Transverse colon (tissue), 4 donors: Measurements from ENCODE around the gene C19orf53. TPM values are rescaled to one million over a fixed set of nuclear protein-coding genes. Genes with fewer than 3 reads are reported as not detected.

Experiments used
- DNase-seq: peaks from one replicate; pipeline ENCODE4 v3.0.0-alpha.2; 2019
- H3K27ac ChIP-seq, 4 donors: fragments of 200-600 bp; sonication (generic); 2 replicates each; pipeline ENCODE4 v1.5.1; 2016 to 2018; ENCODE audit warnings: inconsistent platforms in 4 of 4
- H3K27me3 ChIP-seq: fragments of 200-600 bp; sonication (generic); 2 replicates; pipeline ENCODE4 v1.5.1; 2017; ENCODE audit warnings: inconsistent platforms
- H3K36me3 ChIP-seq, 4 donors: fragments of 200-600 bp; sonication (generic); 2 replicates each; pipeline ENCODE4 v1.5.1; 2017 to 2019; ENCODE audit warnings: inconsistent platforms in 4 of 4
- H3K4me1 ChIP-seq, 4 donors: fragments of 200-600 bp; sonication (generic); 2 replicates each; pipeline ENCODE4 v1.5.1; 2017 to 2020; ENCODE audit warnings: inconsistent platforms in 4 of 4
- H3K4me3 ChIP-seq, 4 donors: fragments of 200-600 bp; sonication (generic); 1 replicate in 1 of 4; 2 replicates in 3 of 4; pipeline versions ENCODE4 v1.5.1 to v1.6.1; 2017 to 2019; ENCODE audit warnings: inconsistent platforms in 4 of 4
- H3K9me3 ChIP-seq, 2 donors: fragments of 200-600 bp; sonication (generic); 2 replicates each; pipeline ENCODE4 v1.5.1; 2017 to 2019; ENCODE audit warnings: inconsistent platforms in 2 of 2
- EP300 ChIP-seq: sonication (generic); formaldehyde crosslinking; IDR thresholded peaks from one replicate; pipeline ENCODE4 v1.6.1; 2017; ENCODE audit warnings: antibody characterized with exemption, low read depth
- POLR2A ChIP-seq: fragments of 450-650 bp; IDR thresholded peaks from one replicate; pipeline ENCODE4 v1.6.1; 2016; ENCODE audit warnings: antibody characterized with exemption, mild to moderate bottlenecking, moderate library complexity
- POLR2AphosphoS5 ChIP-seq, 3 donors: sonication (generic); formaldehyde crosslinking; IDR thresholded peaks; one replicate each; pipeline ENCODE4 v1.6.1; 2016; ENCODE audit warnings: antibody characterized with exemption in 3 of 3
- WGBS, 2 donors: methylation state at CpG; one replicate each; pipeline ENCODE4 v1.1.5; 2018; ENCODE audit warnings: low coverage in 1 of 2; 5-methylcytosine and 5-hydroxymethylcytosine counted together
- in situ Hi-C, 4 donors: fragments of 200-750 bp; cut with MboI; loops; one replicate each; pipeline versions ENCODE4 v1.15.0 to v1.15.1; 2017; ENCODE audit warnings: low sequenced_read_pairs in 3 of 4, low pct_ligation_motif_present in 1 of 4, low pct_unique_long_range_greater_than_20kb in 1 of 4
- intact Hi-C: fragments of 100-400 bp; cut with DNase I; formaldehyde crosslinking; loops from one replicate; pipeline ENCODE4 v1.15.1; 2023; ENCODE audit warnings: low total_unique reads
- total RNA-seq, 4 donors: library from RNA; depleted of rRNA; stranded (reverse); fragments of >200 nt; gene quantifications; one replicate each; pipeline ENCODE4 v1.1.0, GENCODE V29; 2016
- TF ChIP-seq, protein P1 (sequence below), 5 experiments: fragments of 200-600 bp in 3 of 5; fragments of 450-650 bp in 2 of 5; sonication (generic) in 3 of 5; IDR thresholded peaks; 1 replicate in 2 of 5; 2 replicates in 3 of 5; pipeline ENCODE4 v1.5.1; 2016 to 2017; ENCODE audit warnings: antibody characterized with exemption in 5 of 5, inconsistent platforms in 3 of 5, mild to moderate bottlenecking in 2 of 5, moderate library complexity in 1 of 5

C19orf53 gene
- total RNA-seq, 4 donors from 2014 or later: 48.6 to 111 (median 94.2) TPM

DNA sequence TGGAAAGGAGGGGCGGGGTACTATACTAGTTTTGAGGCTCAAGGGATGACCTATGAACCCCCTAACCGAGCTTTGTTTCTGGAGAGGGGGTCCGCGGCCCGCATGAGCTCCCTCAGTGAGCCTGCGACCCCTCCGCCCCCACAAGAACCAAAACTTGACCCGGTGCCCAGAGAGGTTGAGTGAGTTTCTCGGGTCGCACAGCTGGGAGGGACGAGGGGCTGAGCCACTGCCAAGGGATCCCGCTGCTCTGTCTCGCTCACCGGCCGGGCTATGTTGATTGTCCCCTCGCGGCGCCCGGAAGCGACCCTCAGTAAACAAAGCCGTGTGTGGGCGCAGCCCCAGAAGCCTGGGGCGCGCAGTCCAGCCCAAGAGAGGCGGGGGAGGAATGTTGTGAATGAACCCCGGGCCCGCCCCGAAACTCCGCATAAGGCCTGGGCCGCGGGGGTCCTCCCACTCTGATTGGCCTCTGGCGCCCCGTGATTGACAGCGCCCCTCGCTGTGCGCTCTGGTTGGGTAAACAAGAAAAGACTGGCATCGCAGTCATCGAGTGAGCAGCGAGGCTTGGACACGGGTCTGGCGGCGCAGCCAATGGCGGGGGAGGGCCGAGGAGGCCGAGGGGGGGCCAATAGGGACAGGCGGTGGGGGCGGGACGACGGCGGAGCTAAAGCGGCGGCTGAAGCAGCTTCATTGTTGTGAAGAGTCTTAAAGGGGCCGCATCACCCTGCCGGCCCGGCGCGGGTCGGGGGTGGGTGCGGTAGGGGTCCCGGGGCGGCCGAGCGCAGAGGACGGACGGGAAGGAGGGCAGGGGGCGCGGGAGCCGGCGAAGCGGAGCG, 20.7 kb downstream of the C19orf53 start, which contains the start of gene ZSWIM4:
TSS of gene ZSWIM4 (plus strand) at position 687 of the 833 bp plus-strand sequence. CDS start 206 bp downstream, outside the sequence.
- peaks cover 9 to 36% (median 32%) of the 10 kb centered on the region in 4 donors for H3K4me1 ChIP-seq
- TF ChIP-seq POLR2A (peak; percentile 70), EP300 (no peak), POLR2AphosphoS5 (IDR thresholded peaks at IDR 0.05) (peak; percentile 50 to 75 (median 60))
- TF ChIP-seq, protein P1, sequence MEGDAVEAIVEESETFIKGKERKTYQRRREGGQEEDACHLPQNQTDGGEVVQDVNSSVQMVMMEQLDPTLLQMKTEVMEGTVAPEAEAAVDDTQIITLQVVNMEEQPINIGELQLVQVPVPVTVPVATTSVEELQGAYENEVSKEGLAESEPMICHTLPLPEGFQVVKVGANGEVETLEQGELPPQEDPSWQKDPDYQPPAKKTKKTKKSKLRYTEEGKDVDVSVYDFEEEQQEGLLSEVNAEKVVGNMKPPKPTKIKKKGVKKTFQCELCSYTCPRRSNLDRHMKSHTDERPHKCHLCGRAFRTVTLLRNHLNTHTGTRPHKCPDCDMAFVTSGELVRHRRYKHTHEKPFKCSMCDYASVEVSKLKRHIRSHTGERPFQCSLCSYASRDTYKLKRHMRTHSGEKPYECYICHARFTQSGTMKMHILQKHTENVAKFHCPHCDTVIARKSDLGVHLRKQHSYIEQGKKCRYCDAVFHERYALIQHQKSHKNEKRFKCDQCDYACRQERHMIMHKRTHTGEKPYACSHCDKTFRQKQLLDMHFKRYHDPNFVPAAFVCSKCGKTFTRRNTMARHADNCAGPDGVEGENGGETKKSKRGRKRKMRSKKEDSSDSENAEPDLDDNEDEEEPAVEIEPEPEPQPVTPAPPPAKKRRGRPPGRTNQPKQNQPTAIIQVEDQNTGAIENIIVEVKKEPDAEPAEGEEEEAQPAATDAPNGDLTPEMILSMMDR (IDR thresholded peaks at IDR 0.05): no peak
- intact Hi-C loops (loop anchor here (5.0 kb wide), 1 partner anchor 52 kb away; no protein-coding TSS in a partner anchor), in situ Hi-C loops (no loop called here)
- peak; percentile 99 for DNase-seq
- H3K27ac ChIP-seq: peak within 1 kb of the TSS; percentile 92 to 95 (median 92)
- WGBS, 2 donors: 1 to 20% methylated on average over 1 to 64 of the region's 71 CpGs
- H3K9me3 ChIP-seq: no peaks in the 10 kb centered on the region
- no peaks in the 10 kb centered on the region for H3K36me3 ChIP-seq
- H3K4me3 ChIP-seq: peak within 1 kb of the TSS; percentile 75 to 96 (median 88)
- no peaks in the 10 kb centered on the region for H3K27me3 ChIP-seq

DNA sequence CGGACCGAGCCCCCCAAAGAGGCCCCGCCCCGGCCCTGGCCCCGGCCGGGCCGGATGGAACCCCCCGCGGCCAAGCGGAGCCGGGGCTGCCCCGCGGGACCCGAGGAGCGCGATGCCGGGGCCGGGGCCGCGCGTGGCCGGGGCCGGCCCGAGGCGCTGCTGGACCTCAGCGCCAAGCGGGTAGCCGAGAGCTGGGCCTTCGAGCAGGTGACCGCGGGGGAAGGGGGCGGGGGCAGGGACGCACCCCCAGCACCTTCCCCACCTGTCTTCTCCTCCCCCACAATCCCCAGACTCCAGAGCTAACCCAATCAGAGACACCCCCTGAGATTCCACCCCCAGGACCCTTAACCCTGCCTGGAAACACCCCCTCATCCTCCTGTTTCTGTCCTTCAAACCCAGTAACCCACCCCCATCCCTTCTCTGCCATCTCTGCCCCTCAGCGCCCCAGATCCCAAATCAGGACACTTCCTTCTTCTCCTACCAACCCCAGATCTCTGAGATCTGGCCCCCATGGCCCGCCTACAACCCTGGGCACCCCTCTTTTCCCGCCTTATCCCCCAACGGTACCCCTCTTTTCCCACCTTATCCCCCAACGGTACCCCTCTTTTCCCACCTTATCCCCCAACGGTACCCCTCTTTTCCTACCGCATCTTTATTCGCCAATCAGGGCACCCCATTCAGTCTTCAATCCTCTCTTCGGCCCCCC, 21.5 kb downstream of the C19orf53 start:
- Histone ChIP-seq H3K36me3 (no peaks in the 10 kb centered on the region), H3K4me3 (peak overlapping the region; percentile 75 to 96 (median 88)), H3K27ac (peak overlapping the region; percentile 92 to 95 (median 92)), H3K27me3 (no peaks in the 10 kb centered on the region), H3K4me1 (peaks cover 9 to 36% (median 32%) of the 10 kb centered on the region in 4 donors), H3K9me3 (no peaks in the 10 kb centered on the region)
- no peak for TF ChIP-seq EP300
- DNase-seq: no peak
- in situ Hi-C loops (no loop called here), intact Hi-C loops (no loop called here)
- WGBS, 2 donors: 8 to 43% methylated on average over 3 to 30 of the region's 42 CpGs

DNA sequence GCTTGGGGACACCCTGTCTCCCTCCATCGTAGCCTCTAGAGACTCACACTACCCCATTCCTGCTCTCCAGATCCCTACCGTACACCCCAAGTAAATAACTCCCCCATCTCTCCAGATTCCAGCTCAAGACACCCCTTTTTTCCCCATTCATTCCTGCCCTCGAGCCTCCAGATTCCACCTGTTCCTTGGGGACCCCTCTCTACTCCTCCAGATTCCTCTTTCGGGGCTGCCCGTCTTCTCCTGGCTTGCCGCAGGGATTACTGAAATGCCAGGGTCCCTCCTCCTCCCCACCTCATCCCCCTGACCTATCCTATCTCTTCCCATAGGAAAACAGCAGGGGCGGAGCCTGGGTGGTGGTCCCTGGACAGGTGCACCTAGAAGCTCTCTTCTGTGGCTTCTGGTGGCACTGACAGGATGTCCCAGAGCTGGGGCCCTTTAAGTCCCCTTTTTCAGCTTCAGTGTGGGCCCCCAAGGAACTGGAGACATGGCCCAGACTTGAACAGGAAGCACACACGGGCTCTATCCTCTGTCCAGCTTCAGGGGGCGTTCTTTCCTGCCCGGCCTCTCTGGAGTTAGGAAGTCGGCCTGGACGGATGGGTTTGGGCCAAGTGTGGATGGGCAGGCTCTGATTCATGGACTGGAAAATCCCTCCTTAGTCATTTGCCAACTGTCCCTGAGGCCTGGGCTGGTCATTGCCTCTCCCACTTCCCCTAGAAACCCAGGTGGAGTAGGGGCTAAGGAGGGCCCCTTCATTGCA, 22.2 kb downstream of the C19orf53 start:
- in situ Hi-C loops: no loop called here
- Histone ChIP-seq H3K4me3 (peak overlapping the region in 3 of 4 donors; percentile 75 to 96 (median 80)), H3K27ac (peak overlapping the region; percentile 92 to 95 (median 92)), H3K4me1 (peaks cover 9 to 36% (median 32%) of the 10 kb centered on the region in 4 donors), H3K36me3 (no peaks in the 10 kb centered on the region), H3K9me3 (no peaks in the 10 kb centered on the region), H3K27me3 (no peaks in the 10 kb centered on the region)
- WGBS, 2 donors: 22 to 30% methylated on average over 4 to 12 of the region's 12 CpGs
- intact Hi-C loops: no loop called here
- DNase-seq: peak; percentile 51
- peak in 2 of 3 donors; percentile 9 to 17 for TF ChIP-seq POLR2AphosphoS5 (IDR thresholded peaks at IDR 0.05)
- TF ChIP-seq, protein P1 (IDR thresholded peaks at IDR 0.05): peak in 1 of 5 experiments; percentile 14
- no peak for TF ChIP-seq EP300
- TF ChIP-seq POLR2A: no peak

DNA sequence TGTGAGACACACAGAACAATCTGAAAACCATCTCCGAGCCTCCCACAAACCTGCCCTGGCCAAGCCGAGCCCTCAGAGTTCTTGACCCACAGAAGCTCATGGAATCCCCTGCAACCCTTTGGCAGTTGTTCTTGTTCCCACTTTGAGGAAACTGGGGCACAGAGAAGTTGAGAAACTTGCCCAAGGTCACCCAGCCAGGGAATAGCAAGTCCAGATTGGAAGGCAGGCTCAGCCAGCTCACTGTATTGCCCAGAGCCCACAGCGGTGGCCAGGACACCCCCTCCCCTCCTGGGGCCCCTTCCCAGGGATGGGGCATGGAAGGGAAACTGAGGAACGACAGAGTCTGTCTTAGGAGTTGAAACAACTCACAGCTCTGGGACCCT, 22.8 kb downstream of the C19orf53 start:
- WGBS, 2 donors: 67% methylated on average over 4 of the region's 4 CpGs; no CpG with 5 or more reads in 1 of the 2 donors
- H3K27me3 ChIP-seq: no peaks in the 10 kb centered on the region
- peak overlapping the region; percentile 92 to 95 (median 92) for H3K27ac ChIP-seq
- no peak overlapping the region for H3K4me3 ChIP-seq
- no peaks in the 10 kb centered on the region for H3K36me3 ChIP-seq
- intact Hi-C loops (no loop called here), in situ Hi-C loops (no loop called here)
- TF ChIP-seq POLR2A (no peak), POLR2AphosphoS5 (IDR thresholded peaks at IDR 0.05) (no peak), EP300 (no peak)
- TF ChIP-seq, protein P1 (IDR thresholded peaks at IDR 0.05): no peak
- peaks cover 9 to 36% (median 32%) of the 10 kb centered on the region in 4 donors for H3K4me1 ChIP-seq
- no peaks in the 10 kb centered on the region for H3K9me3 ChIP-seq
- DNase-seq: no peak
